Renal pelvis (tissue), 4 donors: ENCODE results near the gene GATA3. TPM values are rescaled to one million over a fixed set of nuclear protein-coding genes. Genes with fewer than 3 reads are reported as not detected.

Experiments used
- DNase-seq: peaks from one replicate; pipeline ENCODE4 v3.0.0-alpha.2; 2013
- polyA plus RNA-seq, 3 donors: library from polyadenylated mRNA; unstranded; fragments of 120-200 nt; gene quantifications; one replicate each; pipeline ENCODE4 v1.2.1, GENCODE V29; 2013; ENCODE audit not compliant: insufficient read length in 3 of 3

The GATA3 gene
- polyA plus RNA-seq, 3 donors: 101 to 118 (median 118) TPM

GRCh38 chr10:8035641-8036470, 18.6 kb upstream of the GATA3 start:
- DNase-seq: no peak

- DNase-seq: no peak
These were observed 17.8 kb upstream of the GATA3 start for GRCh38 chr10:8036506-8037198.

GRCh38 chr10:8037199-8037801, 17.2 kb upstream of the GATA3 start:
- DNase-seq: no peak

- no peak for DNase-seq
These were observed 16.3 kb upstream of the GATA3 start for GRCh38 chr10:8037941-8038894.

GRCh38 chr10:8039321-8039881, 15.1 kb upstream of the GATA3 start:
- DNase-seq: no peak

DNA sequence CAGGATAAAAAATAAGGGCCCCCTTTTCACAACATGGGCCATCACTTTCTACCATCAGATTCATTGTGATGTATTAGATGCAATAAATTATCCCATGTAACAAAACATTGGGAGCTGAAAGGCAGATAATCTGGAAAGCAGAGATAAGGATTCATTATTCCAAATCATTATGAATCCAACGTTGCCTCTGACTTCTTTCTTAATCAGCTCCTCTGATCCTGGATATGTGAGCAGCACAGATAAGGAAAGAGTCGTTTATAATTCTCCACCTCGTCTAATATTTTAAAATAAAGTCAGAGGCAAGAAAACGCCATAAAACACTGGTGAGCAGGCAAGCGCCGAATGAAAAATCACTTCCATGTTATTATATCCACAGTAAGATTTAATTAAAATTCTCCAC, 13.8 kb upstream of the GATA3 start:
- no peak for DNase-seq

GRCh38 chr10:8041284-8041991, 13.1 kb upstream of the GATA3 start:
- no peak for DNase-seq

DNA sequence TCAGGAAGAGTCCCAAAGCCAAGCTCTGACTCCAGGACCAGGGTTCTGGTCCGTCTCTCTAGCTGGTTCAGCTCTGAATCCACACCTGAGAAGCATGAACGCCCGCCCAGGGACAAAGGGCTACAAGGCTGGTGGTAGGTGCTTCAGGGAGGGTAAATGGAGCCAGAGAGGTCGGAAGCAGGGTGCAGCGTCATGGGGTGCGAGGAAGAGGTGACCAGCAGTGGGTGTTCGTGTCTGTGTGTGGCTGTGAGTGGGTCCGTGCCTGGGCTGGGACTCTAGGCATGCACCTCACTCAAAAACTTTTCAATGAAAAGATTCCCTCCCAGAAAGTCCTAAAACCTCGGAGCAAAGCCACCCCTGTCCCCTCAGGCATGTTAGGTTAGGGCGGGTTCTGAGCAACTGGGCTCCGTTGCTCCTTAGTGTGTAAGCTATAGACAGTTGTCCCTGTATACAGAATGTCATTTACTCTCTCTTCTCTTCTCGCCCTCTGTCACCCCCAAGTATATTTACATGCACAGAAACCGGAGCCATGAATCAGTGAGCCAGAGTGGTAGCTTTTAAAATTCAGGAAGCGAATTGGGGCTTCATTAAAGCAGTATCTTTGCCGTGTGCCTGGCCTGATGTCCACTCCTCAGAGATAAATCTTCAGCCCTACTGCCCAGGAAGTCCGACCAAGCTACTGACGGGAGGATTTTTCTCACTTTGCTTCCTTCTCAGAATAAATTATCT, 12.3 kb upstream of the GATA3 start:
- no peak for DNase-seq

DNA sequence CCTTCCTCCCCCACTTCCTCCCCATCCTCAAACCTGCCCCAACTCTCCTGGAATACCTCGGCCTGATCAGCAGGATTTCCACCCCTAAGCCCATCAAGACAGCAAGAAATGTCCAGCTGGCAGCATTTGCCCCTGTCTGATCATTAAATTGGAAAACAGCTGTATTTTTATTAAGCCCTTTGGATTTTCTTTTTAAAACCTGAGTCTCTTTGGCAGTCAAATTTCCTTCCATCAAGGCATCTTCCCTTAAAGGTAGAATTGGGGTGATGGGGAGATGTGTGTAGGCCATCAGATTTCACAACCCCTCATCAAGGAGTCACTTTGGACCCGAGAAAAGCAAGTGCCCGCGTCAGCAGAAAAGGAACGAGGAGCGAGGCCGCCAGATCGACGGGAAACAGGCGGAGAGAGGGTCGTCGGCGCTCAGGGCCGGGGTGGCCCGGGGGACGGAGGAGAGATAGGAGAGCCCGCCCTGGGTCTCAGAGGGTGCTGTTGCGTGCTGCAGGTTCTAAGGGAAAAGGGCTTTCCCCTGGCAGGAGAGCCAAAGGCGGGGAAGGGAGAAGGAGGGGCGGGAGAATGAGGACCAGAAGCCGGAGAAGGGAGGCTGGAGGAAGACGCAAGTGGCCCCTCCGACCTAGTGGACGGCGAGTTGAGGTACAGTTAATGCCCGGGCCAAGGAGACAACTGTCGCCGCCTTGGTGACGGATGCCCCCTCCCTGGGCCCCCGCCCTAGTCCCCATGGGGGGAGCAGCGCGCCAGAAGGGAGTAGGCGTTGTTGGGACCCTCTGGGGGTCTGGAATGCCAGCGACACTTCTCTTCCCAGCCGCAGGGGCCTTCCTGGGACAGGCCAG, 11.5 kb upstream of the GATA3 start:
- DNase-seq: no peak

DNA sequence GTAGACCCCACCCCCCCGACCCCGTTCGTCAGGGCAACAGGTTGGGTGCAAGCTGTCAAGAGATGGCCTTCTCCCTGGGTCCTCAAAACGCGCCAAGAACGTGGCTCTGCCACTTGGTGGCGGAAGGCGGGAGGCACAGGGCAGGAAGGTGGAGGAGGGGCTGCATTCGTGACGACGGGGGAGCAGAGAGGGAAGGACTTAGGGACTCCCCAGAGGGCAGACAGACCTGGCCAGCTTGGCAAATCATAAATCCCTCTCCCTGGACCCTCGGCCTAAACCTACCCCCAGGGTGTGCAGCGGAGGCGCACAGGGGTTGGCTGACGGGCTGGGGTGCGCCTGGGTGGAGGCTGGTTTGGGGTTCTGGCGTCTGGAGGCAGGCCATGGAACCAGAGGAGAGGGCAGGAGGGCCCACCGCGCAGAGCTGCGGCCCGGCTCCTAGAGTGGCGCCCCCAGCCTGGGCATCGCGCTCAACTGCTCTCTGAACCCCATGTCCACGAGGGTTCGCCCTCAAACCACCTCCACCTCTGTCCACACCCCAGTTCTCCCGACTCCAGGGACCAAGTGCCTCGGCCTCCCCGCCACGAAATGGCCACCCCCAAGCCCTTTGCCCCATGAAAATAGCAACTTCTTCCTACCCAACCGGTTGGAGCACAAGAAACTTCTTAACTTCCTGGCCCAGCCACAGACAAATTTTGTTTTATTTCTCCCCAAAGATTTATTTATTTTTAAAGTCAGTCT, 10.8 kb upstream of the GATA3 start:
- no peak for DNase-seq

- DNase-seq: no peak
These were observed 10.1 kb upstream of the GATA3 start for GRCh38 chr10:8044331-8044907.

- DNase-seq: no peak
These were observed 9.4 kb upstream of the GATA3 start for GRCh38 chr10:8044908-8045725.

- DNase-seq: no peak
These were observed 8.6 kb upstream of the GATA3 start for GRCh38 chr10:8045726-8046494.

DNA sequence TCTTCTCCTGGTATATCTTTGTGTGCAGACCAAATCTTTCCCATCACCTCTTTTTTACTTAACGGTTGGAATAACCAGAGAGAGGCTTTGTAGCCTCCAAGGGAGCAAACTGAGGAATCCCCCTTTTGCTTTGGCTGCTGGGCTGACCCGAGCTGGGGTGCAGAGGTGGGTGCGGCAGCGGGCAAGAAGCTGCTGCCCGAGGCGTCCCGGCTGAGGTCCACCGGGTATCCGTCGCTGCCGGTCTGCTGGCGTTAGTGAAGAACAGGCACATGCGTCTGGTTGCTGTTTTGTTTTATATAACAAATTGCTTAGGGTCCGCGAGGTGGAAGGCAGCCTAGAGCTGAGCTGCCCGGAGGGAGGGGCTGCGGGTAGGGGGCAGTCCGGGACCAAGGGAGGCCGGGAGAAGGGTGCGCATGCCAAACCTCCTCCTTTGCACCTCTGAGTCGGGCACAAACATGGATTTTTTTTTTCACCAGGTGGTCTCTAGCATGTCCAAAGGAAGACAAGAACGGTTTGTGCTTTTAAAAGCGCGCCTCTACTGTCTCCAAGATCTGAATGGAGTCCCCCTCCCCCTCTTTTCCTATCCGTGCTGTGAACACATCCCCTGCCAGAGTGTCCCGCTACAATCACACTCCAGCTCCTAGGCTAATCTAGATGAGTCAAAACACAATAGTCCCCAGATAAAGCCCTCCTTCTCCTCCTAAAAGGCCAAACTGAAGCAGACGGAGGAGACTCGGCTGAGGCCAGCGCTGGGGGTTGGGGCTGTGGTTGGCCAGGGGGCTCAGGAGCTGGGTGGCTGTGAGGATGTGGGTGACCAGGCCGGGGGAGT, 6.8 kb upstream of the GATA3 start:
- DNase-seq: no peak

GRCh38 chr10:8048281-8049008, 6.0 kb upstream of the GATA3 start:
- no peak for DNase-seq
